HEK293 (cell line): ENCODE data around the gene DCDC1.

Experiments used
- CTCF ChIA-PET: fragments of 350-600 bp; formaldehyde crosslinking; extraction: SDS; loops from one replicate; lab custom pipeline; 2021; ENCODE audit warnings: antibody characterized with exemption; lab: Yijun Ruan, JAX
- POLR2A ChIA-PET: fragments of 300-600 bp; formaldehyde crosslinking; extraction: SDS; loops from one replicate; lab custom pipeline; 2020; ENCODE audit warnings: antibody characterized with exemption, inconsistent platforms; lab: Yijun Ruan, JAX
- H3K27ac ChIP-seq: fragments of 200-500 bp; sonication (Bioruptor generic); 2 replicates; pipeline ENCODE4 v1.5.1; 2014; ENCODE audit warnings: low read depth, low read length, control low read depth, inconsistent platforms; ENCODE audit errors: extremely low read depth
- H3K36me3 ChIP-seq, 2 experiments: fragments of 200-500 bp in 1 of 2; sonication (Bioruptor generic) in 1 of 2; 1 replicate in 1 of 2; 2 replicates in 1 of 2; pipeline ENCODE4 v1.5.1; 2014 to 2017; ENCODE audit warnings: inconsistent platforms in 2 of 2, low read length in 2 of 2; ENCODE audit not compliant: control insufficient read depth in 2 of 2, insufficient read depth in 1 of 2
- H3K4me1 ChIP-seq: fragments of 200-500 bp; sonication (Bioruptor generic); 2 replicates; pipeline ENCODE4 v1.5.1; 2014; ENCODE audit warnings: mild to moderate bottlenecking, low read length, inconsistent platforms; ENCODE audit not compliant: control insufficient read depth, insufficient read depth
- H3K4me3 ChIP-seq: 2 replicates; pipeline ENCODE4 v1.5.1; 2011; ENCODE audit warnings: low read depth, mild to moderate bottlenecking, control low read depth, low read length, moderate library complexity
- H3K9me3 ChIP-seq: fragments of 200-500 bp; sonication (Bioruptor generic); 2 replicates; pipeline ENCODE4 v1.5.1; 2014; ENCODE audit warnings: low read depth, low read length, inconsistent platforms; ENCODE audit not compliant: control insufficient read depth, insufficient read depth
- BCL11B ChIP-seq: fragments of 450-650 bp; formaldehyde crosslinking; IDR thresholded peaks from 2 replicates; pipeline ENCODE4 v1.5.1; 2016; ENCODE audit warnings: low read depth, missing biosample characterization, missing genetic modification characterization
- CTCF ChIP-seq: fragments of 450-650 bp; formaldehyde crosslinking; IDR thresholded peaks from 2 replicates; pipeline ENCODE4 v1.5.1; 2016; ENCODE audit warnings: missing biosample characterization, missing genetic modification characterization
- HOXC10 ChIP-seq: sonication (generic); formaldehyde crosslinking; IDR thresholded peaks from 2 replicates; pipeline ENCODE4 v1.8.1; 2023; ENCODE audit warnings: mild to moderate bottlenecking, missing genetic modification reagents
- KLF7 ChIP-seq: fragments of 450-650 bp; formaldehyde crosslinking; IDR thresholded peaks from 2 replicates; pipeline ENCODE4 v1.5.1; 2016; ENCODE audit warnings: missing biosample characterization, missing genetic modification characterization, borderline replicate concordance
- KLF8 ChIP-seq: fragments of 450-650 bp; formaldehyde crosslinking; IDR thresholded peaks from 2 replicates; pipeline ENCODE4 v1.5.1; 2016; ENCODE audit warnings: missing biosample characterization, missing genetic modification characterization
- PRDM6 ChIP-seq: fragments of 450-650 bp; formaldehyde crosslinking; IDR thresholded peaks from 2 replicates; pipeline ENCODE4 v1.5.1; 2017; ENCODE audit warnings: missing biosample characterization, missing genetic modification characterization
- SCRT1 ChIP-seq: fragments of 450-650 bp; formaldehyde crosslinking; IDR thresholded peaks from 2 replicates; pipeline ENCODE4 v1.5.1; 2016; ENCODE audit warnings: missing biosample characterization, missing genetic modification characterization, borderline replicate concordance
- TRIM28 ChIP-seq: IDR thresholded peaks from 2 replicates; pipeline ENCODE4 v1.6.1; 2011; ENCODE audit warnings: low read length, control low read depth, borderline replicate concordance
- ZNF112 ChIP-seq: fragments of 450-650 bp; formaldehyde crosslinking; IDR thresholded peaks from 2 replicates; pipeline ENCODE4 v1.5.0; 2017; ENCODE audit warnings: missing biosample characterization, missing genetic modification characterization
- ZNF175 ChIP-seq: fragments of 450-650 bp; formaldehyde crosslinking; IDR thresholded peaks from 2 replicates; pipeline ENCODE4 v1.5.1; 2016; ENCODE audit warnings: missing biosample characterization, missing genetic modification characterization
- ZNF239 ChIP-seq: fragments of 450-650 bp; formaldehyde crosslinking; IDR thresholded peaks from 2 replicates; pipeline ENCODE4 v1.5.1; 2016; ENCODE audit warnings: missing biosample characterization, missing genetic modification characterization
- ZNF266 ChIP-seq: fragments of 450-650 bp; formaldehyde crosslinking; IDR thresholded peaks from 2 replicates; pipeline ENCODE4 v1.5.1; 2016; ENCODE audit warnings: missing biosample characterization, missing genetic modification characterization, low read depth
- ZNF292 ChIP-seq: fragments of 450-650 bp; formaldehyde crosslinking; IDR thresholded peaks from 2 replicates; pipeline ENCODE4 v1.5.1; 2016; ENCODE audit warnings: low read depth, missing biosample characterization, missing genetic modification characterization, borderline replicate concordance
- ZNF501 ChIP-seq: fragments of 450-650 bp; formaldehyde crosslinking; IDR thresholded peaks from 2 replicates; pipeline ENCODE4 v1.5.1; 2016; ENCODE audit warnings: missing biosample characterization, missing genetic modification characterization
- ZNF518A ChIP-seq: fragments of 450-650 bp; formaldehyde crosslinking; conservative IDR thresholded peaks from 2 replicates; pipeline ENCODE4 v1.5.1; 2016; ENCODE audit warnings: low read depth, missing biosample characterization, missing genetic modification characterization
- ZNF529 ChIP-seq: fragments of 450-650 bp; formaldehyde crosslinking; IDR thresholded peaks from 2 replicates; pipeline ENCODE4 v1.5.1; 2017; ENCODE audit warnings: missing genetic modification characterization, missing biosample characterization; ENCODE audit not compliant: insufficient replicate concordance
- ZNF548 ChIP-seq: fragments of 450-650 bp; formaldehyde crosslinking; IDR thresholded peaks from 2 replicates; pipeline ENCODE4 v1.5.1; 2016; ENCODE audit warnings: missing biosample characterization, missing genetic modification characterization
- ZNF610 ChIP-seq: fragments of 450-650 bp; formaldehyde crosslinking; IDR thresholded peaks from 2 replicates; pipeline ENCODE4 v1.5.1; 2016; ENCODE audit warnings: missing biosample characterization, missing genetic modification characterization, borderline replicate concordance
- ZNF704 ChIP-seq: fragments of 450-650 bp; formaldehyde crosslinking; IDR thresholded peaks from 2 replicates; pipeline ENCODE4 v1.5.1; 2016; ENCODE audit warnings: missing biosample characterization, missing genetic modification characterization
- ZNF791 ChIP-seq: fragments of 450-650 bp; formaldehyde crosslinking; IDR thresholded peaks from 2 replicates; pipeline ENCODE4 v1.5.1; 2016; ENCODE audit warnings: missing biosample characterization, missing genetic modification characterization
- ZXDB ChIP-seq: fragments of 450-650 bp; formaldehyde crosslinking; IDR thresholded peaks from 2 replicates; pipeline ENCODE4 v1.5.1; 2016; ENCODE audit warnings: missing biosample characterization, missing genetic modification characterization

DCDC1 gene

GRCh38 chr11:30991802-30992512, 377.6 kb downstream of the DCDC1 start:
- Histone ChIP-seq H3K27ac (no peak overlapping the region), H3K4me3 (no peak overlapping the region), H3K9me3 (no peaks in the 10 kb centered on the region), H3K4me1 (no peaks in the 10 kb centered on the region), H3K36me3 (no peaks in the 10 kb centered on the region)
- POLR2A ChIA-PET: no interaction called here
- TF ChIP-seq ZNF266 (tag by site-specific recombination): no peak
- no peak for TF ChIP-seq CTCF
- TF ChIP-seq SCRT1 (tag by site-specific recombination): no peak
- no peak for TF ChIP-seq ZNF529 (tag by site-specific recombination)
- no peak for TF ChIP-seq ZNF239 (tag by site-specific recombination)
- TF ChIP-seq ZNF518A (tag by site-specific recombination): no peak
- CTCF ChIA-PET: interaction anchor here (0.6 to 0.7 kb wide), 2 partner anchors 35 to 131 kb away, joined by 3 read pairs; no protein-coding TSS in a partner anchor

GRCh38 chr11:30991376-30991775, 378.2 kb downstream of the DCDC1 start:
- Histone ChIP-seq H3K4me1 (no peaks in the 10 kb centered on the region), H3K27ac (no peak overlapping the region), H3K9me3 (no peaks in the 10 kb centered on the region), H3K36me3 (no peaks in the 10 kb centered on the region), H3K4me3 (no peak overlapping the region)
- CTCF ChIA-PET: interaction anchor here (0.6 kb wide), 1 partner anchor 132 kb away, joined by 3 read pairs; no protein-coding TSS in a partner anchor
- POLR2A ChIA-PET: no interaction called here
- TF ChIP-seq ZNF112 (tag by site-specific recombination) (no peak), HOXC10 (CRISPR knock-in tag) (no peak), ZNF791 (tag by site-specific recombination) (no peak), SCRT1 (tag by site-specific recombination) (no peak), ZNF610 (tag by site-specific recombination) (no peak), PRDM6 (tag by site-specific recombination) (no peak), ZNF548 (tag by site-specific recombination) (no peak), BCL11B (tag by site-specific recombination) (no peak), ZNF501 (no peak), TRIM28 (no peak), KLF8 (tag by site-specific recombination) (no peak), ZXDB (tag by site-specific recombination) (no peak), ZNF175 (tag by site-specific recombination) (no peak), KLF7 (tag by site-specific recombination) (no peak), ZNF292 (tag by site-specific recombination) (no peak), ZNF704 (tag by site-specific recombination) (no peak)
